GM19452 (cell line): Measurements from ENCODE around the gene FFAR1.

Source experiments
- ATAC-seq: cut with Tn5 transposase; IDR thresholded peaks from one replicate; pipeline ENCODE4 v1.9.1; 2021; ENCODE audit not compliant: unreplicated experiment

FFAR1 gene

GRCh38 chr19:35383536-35383935 lies 35.8 kb downstream of the FFAR1 start:
- ATAC-seq: no peak

DNA sequence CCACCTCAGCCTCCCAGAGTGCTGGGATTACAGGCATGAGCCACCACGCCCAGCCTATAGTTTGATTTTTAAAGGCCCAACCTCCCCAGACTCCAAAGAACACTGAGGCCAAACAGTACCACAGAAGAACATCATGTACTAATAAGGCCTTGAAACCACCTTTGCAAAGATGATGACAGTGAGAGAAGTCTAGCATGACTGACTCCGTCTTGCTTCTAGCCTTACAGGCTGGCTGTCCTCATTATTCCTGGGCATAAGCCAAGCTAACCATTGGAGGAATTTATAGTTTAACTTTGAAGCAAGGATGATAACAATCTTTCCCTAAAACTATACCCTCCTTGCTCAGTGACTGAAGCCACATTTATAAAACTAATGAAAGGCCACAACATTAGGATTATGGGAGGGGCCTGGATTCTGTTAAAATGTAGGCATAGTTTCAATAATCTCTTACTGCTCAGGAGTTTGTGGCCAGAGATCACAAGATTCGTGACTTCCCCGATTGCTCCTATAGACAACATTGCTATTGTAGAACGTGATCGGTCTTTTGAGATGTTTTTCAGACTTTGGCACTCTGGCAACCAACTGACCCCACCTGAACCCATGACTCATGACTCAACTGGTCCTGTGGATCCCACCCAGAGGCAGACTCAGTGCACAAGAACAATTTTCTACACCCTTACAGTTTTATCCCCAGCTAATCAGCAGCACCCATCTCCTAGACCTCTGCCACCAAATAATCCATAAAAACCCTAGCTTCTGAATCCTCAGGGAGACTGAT lies 40.8 kb downstream of the FFAR1 start:
- ATAC-seq: no peak

DNA sequence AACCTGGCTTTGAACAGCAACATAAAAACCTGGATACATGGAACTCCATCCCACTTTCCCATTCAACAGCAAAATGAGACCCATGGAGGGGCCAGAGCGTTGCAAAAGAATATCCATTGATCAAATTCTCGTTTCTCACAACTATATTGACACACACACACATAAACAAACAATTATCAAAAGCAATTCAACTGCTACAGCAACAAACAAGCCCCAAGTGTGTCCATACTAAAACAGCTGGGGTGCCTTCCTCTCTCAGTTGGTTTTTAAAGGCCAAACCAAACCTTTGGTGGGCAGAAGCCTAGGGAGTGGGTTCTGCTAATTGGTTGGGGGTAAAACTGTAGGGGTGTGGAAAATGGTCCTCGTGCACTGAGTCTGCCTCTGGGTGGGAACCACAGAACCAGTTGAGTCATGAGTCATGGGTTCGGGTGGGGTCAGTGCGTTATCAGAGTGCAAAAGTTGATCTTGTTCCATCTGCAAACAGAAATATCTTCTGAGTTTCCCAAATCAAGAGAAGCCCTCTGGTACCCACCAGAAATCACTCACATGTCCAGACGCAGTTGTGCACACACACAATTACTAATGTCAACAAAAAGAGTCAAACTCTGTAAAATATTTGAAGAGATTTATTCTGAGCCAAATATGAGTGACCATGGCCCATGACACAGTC lies 41.6 kb downstream of the FFAR1 start:
- no peak for ATAC-seq

DNA sequence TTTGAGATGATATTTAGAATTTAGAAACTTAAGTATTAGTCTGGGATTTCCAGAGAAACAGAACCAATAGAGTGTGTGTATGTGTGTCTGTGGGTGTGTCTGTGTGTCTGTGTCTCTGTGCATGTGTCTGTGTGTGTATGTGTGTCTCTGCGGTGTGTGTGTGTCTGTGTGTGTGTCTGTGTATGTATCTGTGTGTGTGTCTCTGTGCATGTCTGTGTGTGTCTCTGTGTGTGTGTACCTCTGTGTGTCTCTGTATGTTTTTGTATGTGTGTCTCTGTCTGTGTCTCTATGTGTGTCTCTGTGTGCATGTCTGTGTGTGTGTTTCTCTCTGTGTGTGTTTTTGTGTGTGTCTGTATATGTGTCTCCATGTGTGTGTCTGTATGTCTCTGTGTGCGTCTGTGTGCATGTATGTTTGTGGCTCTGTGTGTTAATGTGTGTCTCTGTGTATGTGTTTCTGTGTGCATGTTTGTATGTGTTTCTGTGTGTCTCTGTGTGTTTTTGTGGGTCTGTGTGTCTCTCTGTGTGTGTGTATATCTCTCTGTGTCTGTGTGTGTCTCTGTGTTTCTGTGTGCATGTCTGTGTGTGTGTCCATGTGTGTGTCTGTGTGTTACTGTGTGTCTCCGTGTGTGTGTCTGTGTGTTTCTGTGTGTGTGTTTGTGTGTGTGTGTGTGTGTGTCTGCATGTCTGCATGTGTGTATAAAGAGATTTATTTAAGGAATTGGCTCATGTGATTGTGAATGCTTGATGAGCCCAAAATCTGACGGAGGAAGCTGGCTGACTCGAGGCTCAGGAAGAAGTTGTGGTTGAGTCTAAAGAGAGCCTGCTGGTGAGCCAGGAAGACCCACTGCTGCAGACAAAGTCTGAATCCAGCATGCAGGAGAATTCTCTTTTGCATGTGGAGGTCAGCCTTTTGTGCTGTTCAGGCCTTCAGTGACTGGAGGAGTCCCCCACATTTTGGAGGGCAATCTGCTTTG lies 45.3 kb downstream of the FFAR1 start:
- no peak for ATAC-seq

GRCh38 chr19:35395382-35396199 lies 47.9 kb downstream of the FFAR1 start:
- no peak for ATAC-seq

- ATAC-seq: no peak
These were observed 48.7 kb downstream of the FFAR1 start for GRCh38 chr19:35396240-35396885.

DNA sequence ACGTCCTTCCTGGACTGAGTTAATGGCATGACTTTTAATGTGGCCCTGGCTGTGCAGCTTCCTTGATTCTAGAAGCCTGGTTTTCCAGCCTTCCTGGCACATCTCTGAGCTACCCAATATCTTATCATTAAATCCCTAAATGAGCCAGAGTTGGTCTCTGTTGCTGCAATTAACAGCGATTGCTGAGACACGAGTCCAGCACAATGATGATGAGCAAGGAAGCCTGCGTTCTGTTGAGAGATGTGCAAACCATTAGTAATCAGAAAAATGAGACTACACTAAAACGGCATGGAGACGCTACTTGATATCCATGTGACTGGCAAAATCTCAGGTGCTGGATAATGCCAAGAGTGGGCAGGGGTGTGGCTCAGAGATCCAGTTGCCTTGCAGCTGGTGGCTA lies 49.4 kb downstream of the FFAR1 start:
- no peak for ATAC-seq
